GM04504 (cell line): ENCODE results near the gene FGF19.

ENCODE experiments used
- DNase-seq: peaks from one replicate; pipeline ENCODE4 v3.0.0-alpha.2; 2012; ENCODE audit warnings: low read depth

Gene FGF19

DNA sequence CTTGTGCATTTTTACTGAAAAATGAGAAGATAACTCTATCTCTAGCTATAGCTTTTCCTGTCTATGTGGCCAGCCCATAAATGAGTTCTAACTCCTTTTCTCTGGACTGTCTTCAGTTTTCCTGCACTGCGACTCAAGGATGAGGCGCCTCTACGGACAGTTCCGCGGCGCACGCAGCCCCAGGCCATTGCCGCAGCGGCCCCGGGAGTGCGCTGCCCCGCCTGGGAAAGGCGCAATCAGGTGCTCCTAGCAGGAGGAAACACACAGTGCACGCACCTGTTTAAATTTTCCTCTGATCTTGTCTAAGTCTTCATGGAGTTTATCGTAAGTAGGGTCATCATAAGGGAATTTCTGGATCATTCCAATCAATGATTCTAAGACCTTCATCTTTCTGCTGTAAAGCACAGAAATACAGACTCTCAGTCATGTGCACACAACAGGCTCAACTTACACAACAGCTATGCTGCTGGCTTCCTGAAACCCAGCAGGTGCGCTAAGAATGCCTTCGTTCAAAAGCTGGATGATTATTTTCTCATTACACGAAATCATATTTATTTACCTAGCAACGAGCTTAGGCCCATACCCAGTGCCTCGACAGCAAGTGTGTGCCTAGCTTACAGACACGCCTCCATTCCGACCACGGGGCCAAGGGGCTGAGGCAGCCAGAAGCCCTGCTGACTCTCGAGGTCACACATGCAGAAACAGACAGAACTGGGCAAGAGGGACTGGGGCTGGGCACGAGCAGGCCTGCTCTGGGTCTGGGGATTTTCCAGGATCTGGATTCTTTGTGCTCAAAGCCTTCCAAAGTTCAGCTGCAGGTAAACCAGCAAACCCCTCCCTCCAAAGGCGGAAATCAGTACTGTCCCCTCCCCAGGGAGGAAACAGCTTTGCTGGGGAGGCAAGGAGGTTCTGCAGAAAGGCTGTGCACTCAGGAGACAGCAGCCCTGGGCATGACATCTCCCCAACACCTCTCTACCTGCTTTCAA, 35.9 kb downstream of the FGF19 start:
- no peak for DNase-seq

DNA sequence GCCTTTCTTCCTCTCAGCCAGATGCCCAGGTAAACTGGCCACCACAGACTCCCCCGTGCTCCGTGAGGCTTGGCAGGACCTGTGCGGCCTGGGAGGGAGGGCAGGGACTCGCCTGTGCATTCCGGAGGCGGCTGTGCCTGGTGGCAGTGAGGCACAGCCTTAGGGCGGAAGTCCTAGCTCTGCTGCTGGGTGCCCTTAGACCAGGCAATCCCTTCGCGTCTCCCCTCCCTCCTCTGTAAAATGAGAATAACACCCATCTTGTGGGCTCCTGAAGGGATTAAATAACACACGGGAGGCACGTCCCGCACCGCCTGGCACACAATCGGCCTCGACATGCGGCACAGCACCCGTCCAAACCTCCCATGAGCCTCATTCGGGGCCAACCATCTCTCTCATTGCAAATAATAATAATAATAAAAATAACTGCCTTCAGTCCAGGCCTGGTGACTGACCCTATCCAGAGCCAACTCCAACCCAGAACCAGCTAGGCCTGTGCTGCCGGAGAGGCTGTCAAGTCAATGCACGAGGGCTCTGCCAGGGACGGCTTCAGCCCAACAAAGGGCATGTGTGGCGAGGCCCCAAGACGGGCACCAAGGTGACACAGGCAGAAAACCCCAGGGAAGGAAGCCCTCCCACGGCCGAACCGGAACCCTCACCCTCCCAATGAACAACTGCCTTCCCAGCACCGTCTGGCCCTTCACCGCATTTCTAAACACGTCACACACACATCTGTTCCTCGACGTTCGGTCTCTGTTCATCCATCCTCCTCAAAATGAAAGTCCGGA, 36.9 kb downstream of the FGF19 start:
- DNase-seq = no peak

GRCh38 chr11:69666261-69666660, 37.6 kb downstream of the FGF19 start:
- no peak for DNase-seq

DNA sequence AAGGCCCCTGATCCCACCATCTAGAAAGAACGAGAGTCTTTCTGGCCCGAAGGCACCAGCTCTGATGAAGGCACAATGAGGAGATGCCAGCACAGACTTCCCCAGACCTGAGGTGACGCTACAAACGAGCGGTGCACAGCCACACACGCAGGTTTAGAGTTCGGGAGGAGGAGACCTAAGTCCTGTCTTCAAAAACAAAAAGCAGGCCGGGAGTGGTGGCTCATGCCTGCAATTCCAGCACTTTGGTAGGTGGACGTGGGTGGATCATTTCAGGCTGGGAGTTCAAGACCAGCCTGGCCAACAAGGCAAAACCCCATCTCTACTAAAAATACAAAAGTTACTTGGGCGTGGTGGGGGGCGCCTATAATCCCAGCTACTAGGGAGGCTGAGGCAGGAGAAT, 38.2 kb downstream of the FGF19 start:
- DNase-seq = no peak

DNA sequence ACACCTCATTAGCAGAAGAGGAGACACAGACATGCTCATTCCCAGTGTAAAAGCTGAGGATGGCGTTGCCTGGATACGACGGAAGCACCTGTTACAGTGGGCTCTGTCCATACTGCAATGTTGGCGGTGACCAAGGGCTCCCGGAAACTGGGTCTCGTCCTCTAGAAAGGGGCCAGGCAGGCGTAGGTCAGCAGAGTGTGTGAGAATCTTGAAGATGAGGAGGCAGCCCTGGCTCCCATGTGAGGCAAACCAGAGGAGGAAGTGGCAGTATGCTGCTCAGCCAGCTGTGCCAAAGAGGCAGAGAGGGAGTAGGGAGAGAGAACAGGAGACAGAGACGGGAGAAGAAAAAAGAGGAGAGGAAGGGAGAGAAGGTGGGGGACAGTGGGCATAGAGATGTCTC, 38.9 kb downstream of the FGF19 start:
- no peak for DNase-seq

GRCh38 chr11:69664103-69664775, 39.6 kb downstream of the FGF19 start:
- no peak for DNase-seq

DNA sequence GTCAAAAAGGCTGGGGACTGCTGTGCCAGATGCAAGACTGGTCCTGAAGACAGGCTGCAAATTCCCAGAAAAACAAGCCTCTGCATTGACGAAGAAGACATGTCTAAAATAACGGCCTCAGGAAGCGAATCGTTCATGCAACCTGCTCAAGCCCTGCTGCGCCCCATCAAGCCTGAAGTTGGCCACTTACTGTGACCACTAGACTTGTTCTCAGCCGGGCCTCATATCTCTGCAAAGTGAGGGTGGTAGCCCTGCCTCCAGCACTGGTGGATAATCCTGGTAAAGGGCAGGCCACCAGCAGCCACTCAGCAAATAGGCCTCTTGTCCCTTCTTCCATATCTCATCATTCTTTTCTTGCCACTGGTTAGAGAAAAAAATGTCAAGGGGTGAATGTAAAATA, 40.5 kb downstream of the FGF19 start:
- no peak for DNase-seq

DNA sequence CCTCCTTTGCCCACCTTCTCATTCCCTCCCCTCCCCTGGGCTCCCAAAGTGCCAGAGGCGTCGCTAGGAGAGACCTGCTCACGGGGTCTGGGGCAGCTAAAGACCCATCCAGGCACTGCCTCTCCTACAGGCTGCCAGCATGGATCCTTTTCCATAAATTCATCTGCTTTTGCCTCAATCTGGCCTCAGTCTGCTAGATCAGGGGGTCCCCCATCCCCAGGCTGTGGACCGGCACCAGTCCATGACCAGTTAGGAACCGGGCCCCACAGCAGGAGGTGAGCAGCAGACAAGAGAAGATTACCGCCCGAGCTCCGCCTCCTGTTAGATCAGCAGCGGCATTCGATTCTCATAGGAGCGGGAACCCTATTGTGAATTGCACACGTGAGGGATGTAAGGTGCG, 41.0 kb downstream of the FGF19 start:
- no peak for DNase-seq

- DNase-seq = no peak
Measured at GRCh38 chr11:69662021-69662698, 41.7 kb downstream of the FGF19 start.

- no peak for DNase-seq
Measured at GRCh38 chr11:69661413-69661715, 42.5 kb downstream of the FGF19 start.

- no peak for DNase-seq
Measured at GRCh38 chr11:69660001-69660500, 43.8 kb downstream of the FGF19 start.

DNA sequence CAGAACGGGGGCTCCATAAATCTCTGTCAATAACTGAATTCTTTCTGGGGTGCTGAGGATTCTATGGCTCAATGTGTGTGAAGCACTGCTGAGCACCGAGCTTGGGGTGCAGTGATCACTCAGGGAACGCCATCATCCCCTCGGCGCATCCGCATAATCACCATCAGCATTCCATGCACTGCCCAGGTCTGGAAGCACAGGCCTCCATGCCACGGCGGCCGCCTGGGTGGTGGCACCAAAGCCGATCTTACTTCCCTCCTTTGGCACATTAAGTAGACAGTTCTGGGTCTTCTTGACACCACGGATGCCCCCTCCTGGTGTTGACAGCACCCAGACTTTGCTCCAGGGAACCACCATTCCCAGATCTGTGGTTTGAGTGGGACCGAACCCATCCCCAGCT, 44.2 kb downstream of the FGF19 start:
- no peak for DNase-seq

- no peak for DNase-seq
Measured at GRCh38 chr11:69658626-69659450, 45.0 kb downstream of the FGF19 start.

- no peak for DNase-seq
Measured at GRCh38 chr11:69657911-69658625, 45.8 kb downstream of the FGF19 start.

DNA sequence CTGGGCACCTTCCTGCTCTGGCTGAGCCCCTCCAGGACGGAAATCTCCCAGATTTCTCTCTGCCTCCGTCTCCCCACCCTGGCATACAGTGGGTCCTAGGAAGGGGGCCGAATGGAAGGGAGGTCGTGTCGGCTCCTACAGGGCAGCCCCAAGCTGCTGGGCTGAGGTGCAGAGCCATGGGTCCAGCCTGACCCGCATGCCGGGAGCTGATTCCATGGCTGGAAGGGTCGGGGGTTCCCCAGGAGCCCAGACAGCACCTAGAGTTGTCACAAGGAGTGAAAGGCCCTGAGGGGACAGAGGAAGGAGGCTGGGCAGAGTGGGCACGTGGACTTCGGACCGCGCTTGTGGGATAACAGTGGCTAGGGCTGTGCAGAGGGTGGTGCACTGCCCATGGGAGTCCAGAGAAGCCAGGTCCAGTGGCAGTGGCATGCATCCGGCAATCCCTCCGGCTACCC, 46.3 kb downstream of the FGF19 start:
- no peak for DNase-seq

DNA sequence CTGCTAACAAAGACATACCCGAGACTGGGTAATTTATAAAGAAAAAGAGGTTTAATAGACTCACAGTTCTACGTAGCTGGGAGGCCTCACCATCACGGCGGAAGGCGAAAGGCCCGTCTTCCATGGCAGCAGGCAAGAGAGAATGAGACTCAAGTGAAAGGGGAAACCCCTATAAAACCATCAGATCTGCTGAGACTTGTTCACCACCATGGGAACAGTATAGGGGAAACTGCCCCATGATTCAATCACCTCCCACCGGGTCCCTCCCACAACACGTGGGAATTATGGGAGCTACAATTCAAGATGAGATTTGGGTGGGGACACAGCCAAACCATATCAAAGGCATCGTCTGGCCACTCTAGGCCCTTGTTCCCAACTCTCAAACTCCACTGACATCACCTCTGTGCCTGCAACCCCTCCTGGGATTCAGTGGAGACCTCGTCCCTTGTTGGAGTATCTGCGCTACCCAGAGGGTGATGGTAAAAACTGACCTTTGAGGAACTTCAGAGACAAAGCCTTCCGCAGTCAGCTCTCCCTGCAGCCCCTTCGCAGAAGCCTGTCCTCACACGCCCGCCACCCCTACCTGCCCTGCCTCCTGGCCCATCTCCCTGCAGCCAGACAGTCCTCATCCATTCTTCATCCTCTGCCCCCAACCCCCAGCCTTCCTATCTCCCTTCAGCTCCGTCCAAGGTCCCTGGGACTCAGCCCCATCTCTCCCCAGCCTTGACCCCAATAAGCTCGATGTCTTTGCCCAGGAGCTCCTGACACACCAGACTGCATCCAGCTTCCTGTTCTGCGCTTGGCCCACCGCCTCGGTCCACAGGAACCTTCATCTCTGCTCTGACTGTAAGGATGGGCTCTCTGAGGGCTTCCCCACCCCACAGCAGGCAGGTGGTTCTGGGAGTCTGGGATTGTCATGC, 47.0 kb downstream of the FGF19 start:
- DNase-seq = no peak

DNA sequence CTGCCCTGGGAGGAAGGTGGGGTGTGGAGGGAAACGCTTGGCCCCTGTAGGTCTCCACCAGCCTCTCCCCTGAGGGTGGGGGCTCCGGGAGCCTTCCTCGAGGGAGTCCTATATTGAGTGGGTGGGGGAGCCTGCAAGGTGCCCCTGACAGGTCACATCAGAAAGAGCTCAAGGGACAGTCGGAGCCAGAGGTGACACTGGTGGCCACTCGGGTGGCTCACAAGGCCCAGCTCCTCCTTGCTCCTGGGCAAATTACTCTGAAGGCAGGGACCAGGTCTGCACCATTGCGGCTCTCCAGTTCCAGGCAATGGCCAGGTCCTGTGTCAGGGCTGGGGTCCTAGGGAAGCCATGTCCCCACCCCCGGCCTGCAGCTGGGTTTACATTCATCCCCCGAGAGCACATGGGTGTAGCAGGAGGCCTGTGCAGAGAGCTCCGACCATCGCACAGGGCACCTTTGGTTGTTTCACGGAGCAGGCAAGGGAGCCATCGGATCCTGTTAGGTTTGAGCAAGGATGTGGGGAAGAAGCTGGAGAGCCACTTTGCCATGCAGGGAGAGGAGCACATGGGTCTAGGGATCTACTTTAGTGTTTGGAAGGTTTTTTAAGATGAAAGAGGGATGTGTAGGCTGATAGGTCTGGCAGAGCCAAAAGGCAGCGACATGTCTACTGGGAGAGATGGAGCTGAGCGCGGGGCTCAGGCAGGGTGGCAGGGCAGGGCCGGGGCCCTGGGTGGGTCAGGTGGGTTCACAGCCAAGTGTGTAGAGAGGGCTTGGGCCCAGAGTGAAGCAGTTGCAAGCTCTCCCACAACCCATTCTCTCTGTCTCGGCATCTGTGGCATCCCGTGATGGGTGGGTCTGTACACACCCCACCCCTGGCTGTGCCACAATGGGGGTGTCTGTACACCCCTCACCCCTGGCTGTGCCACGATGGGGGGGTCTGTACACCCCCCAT, 48.1 kb downstream of the FGF19 start:
- DNase-seq = no peak
